ENCODE measurements around the gene ABHD12B.

Gene ABHD12B

DNA sequence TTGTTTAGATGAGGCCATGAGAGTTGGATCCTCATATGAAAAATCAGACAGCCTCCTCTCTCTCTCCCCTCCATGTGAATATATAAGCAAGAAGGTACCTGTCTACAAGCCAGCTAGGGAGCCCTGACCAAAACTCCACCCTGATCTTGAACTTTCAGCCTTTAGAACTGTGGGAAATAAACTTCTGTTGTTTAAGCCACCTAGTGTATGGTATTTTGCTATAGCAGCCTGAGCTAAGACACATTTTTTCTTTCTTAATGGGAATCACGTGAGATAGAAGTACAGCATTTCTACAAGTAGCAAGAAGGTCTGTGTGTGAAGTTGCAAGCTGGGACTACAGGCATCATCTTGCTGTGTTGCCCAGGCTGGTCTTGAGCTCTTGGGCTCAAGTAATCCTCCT lies 16.3 kb upstream of the ABHD12B start:
- no peak for TF ChIP-seq SIN3A (IDR thresholded peaks at IDR 0.05; ENCODE audit: borderline replicate concordance, insufficient read depth, low read length)
- TF ChIP-seq POLR2AphosphoS5 (IDR thresholded peaks at IDR 0.05; ENCODE audit: low read depth, low read length): no peak
- no peak for TF ChIP-seq FOXP2 (optimal IDR thresholded peaks at IDR 0.05; ENCODE audit: borderline replicate concordance, extremely low read depth, extremely low read length, insufficient read depth)
- TF ChIP-seq, protein P1, sequence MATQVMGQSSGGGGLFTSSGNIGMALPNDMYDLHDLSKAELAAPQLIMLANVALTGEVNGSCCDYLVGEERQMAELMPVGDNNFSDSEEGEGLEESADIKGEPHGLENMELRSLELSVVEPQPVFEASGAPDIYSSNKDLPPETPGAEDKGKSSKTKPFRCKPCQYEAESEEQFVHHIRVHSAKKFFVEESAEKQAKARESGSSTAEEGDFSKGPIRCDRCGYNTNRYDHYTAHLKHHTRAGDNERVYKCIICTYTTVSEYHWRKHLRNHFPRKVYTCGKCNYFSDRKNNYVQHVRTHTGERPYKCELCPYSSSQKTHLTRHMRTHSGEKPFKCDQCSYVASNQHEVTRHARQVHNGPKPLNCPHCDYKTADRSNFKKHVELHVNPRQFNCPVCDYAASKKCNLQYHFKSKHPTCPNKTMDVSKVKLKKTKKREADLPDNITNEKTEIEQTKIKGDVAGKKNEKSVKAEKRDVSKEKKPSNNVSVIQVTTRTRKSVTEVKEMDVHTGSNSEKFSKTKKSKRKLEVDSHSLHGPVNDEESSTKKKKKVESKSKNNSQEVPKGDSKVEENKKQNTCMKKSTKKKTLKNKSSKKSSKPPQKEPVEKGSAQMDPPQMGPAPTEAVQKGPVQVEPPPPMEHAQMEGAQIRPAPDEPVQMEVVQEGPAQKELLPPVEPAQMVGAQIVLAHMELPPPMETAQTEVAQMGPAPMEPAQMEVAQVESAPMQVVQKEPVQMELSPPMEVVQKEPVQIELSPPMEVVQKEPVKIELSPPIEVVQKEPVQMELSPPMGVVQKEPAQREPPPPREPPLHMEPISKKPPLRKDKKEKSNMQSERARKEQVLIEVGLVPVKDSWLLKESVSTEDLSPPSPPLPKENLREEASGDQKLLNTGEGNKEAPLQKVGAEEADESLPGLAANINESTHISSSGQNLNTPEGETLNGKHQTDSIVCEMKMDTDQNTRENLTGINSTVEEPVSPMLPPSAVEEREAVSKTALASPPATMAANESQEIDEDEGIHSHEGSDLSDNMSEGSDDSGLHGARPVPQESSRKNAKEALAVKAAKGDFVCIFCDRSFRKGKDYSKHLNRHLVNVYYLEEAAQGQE (IDR thresholded peaks at IDR 0.05; ENCODE audit: insufficient read depth in 1 of 2, low read depth in 2 of 2, low read length in 2 of 2): no peak
- no peak for TF ChIP-seq TAF1 (IDR thresholded peaks at IDR 0.05; ENCODE audit: borderline replicate concordance, insufficient read depth, low read length)

DNA sequence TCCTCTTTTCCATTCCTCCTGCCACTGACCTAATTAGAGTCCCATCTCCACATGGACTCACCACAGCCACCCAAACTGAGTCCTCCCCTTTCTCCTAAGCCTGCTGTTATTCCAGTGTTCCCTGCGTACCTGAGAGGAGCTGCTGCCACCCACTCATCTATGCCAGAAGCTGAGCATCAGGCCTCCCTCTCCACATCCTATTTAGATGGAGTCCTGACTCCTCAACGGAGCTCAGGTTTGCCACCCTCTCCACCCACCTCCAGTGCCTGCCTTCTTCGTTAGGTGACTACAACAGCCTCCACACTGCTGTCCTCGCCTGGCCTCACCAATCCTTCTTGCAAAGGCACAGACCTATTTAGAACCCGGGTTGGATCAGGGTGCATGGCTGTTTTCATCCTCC lies 15.2 kb upstream of the ABHD12B start:
- TF ChIP-seq POLR2AphosphoS5 (IDR thresholded peaks at IDR 0.05; ENCODE audit: low read depth, low read length) (no peak), FOXP2 (optimal IDR thresholded peaks at IDR 0.05; ENCODE audit: borderline replicate concordance, extremely low read depth, extremely low read length, insufficient read depth) (no peak), SIN3A (IDR thresholded peaks at IDR 0.05; ENCODE audit: borderline replicate concordance, insufficient read depth, low read length) (no peak), TAF1 (IDR thresholded peaks at IDR 0.05; ENCODE audit: borderline replicate concordance, insufficient read depth, low read length) (no peak)
- TF ChIP-seq, protein P1 (IDR thresholded peaks at IDR 0.05; ENCODE audit: insufficient read depth in 1 of 2, low read depth in 2 of 2, low read length in 2 of 2): no peak

DNA sequence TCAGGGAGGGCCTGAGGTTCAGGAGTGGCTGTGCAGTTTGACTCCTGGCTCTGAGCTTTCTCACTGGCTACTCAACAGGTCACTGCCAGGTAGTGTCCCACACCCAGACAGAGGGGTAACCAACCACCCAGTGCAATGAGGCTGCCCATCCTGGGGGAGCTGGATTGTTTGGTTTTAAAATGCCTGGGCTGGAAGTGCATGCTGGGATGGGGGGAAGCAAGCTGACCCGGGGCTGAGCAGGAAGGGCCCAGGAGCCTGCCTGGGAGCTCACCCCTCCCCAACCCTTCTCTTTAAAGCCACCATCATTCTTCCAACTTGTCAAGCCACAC lies 12.6 kb upstream of the ABHD12B start:
- TF ChIP-seq TAF1 (IDR thresholded peaks at IDR 0.05; ENCODE audit: borderline replicate concordance, insufficient read depth, low read length): no peak
- TF ChIP-seq SIN3A (IDR thresholded peaks at IDR 0.05; ENCODE audit: borderline replicate concordance, insufficient read depth, low read length): no peak

- TF ChIP-seq FOXP2 (optimal IDR thresholded peaks at IDR 0.05; ENCODE audit: borderline replicate concordance, extremely low read depth, extremely low read length, insufficient read depth): no peak
- no peak for TF ChIP-seq TAF1 (IDR thresholded peaks at IDR 0.05; ENCODE audit: borderline replicate concordance, insufficient read depth, low read length)
- TF ChIP-seq POLR2AphosphoS5 (IDR thresholded peaks at IDR 0.05; ENCODE audit: low read depth, low read length): no peak
- no peak for TF ChIP-seq SIN3A (IDR thresholded peaks at IDR 0.05; ENCODE audit: borderline replicate concordance, insufficient read depth, low read length)
- TF ChIP-seq, protein P1 (IDR thresholded peaks at IDR 0.05; ENCODE audit: insufficient read depth in 1 of 2, low read depth in 2 of 2, low read length in 2 of 2): no peak
Observed at GRCh38 chr14:50860478-50861086, 11.3 kb upstream of the ABHD12B start.

GRCh38 chr14:50862036-50862570 lies 9.8 kb upstream of the ABHD12B start:
- TF ChIP-seq POLR2AphosphoS5 (IDR thresholded peaks at IDR 0.05; ENCODE audit: low read depth, low read length) (no peak), SIN3A (IDR thresholded peaks at IDR 0.05; ENCODE audit: borderline replicate concordance, insufficient read depth, low read length) (no peak), TAF1 (IDR thresholded peaks at IDR 0.05; ENCODE audit: borderline replicate concordance, insufficient read depth, low read length) (no peak), FOXP2 (optimal IDR thresholded peaks at IDR 0.05; ENCODE audit: borderline replicate concordance, extremely low read depth, extremely low read length, insufficient read depth) (no peak)
- TF ChIP-seq, protein P1 (IDR thresholded peaks at IDR 0.05; ENCODE audit: insufficient read depth in 1 of 2, low read depth in 2 of 2, low read length in 2 of 2): no peak
